Inflammatory macrophage treated with lipopolysaccharide for 4 hours (primary cell): ENCODE data around the gene ARFIP1.

Source experiments
- DNase-seq: peaks from one replicate; pipeline ENCODE4 v3.0.0-alpha.2; 2020

Gene ARFIP1

GRCh38 chr4:152900395-152900794 lies 120.6 kb downstream of the ARFIP1 start:
- DNase-seq, result no peak

- no peak for DNase-seq
Observed at GRCh38 chr4:152901205-152901604, 121.5 kb downstream of the ARFIP1 start.

GRCh38 chr4:152903658-152904057 lies 123.9 kb downstream of the ARFIP1 start:
- no peak for DNase-seq

GRCh38 chr4:152909901-152910300 lies 130.1 kb downstream of the ARFIP1 start:
- no peak for DNase-seq

GRCh38 chr4:152910521-152910920 lies 130.8 kb downstream of the ARFIP1 start:
- DNase-seq, result no peak

GRCh38 chr4:152917543-152918395 lies 138.0 kb downstream of the ARFIP1 start:
- no peak for DNase-seq

GRCh38 chr4:152919826-152920225 lies 140.1 kb downstream of the ARFIP1 start:
- DNase-seq, result no peak

GRCh38 chr4:152920768-152921167 lies 141.0 kb downstream of the ARFIP1 start:
- DNase-seq, result no peak

GRCh38 chr4:152921284-152921683 lies 141.5 kb downstream of the ARFIP1 start:
- no peak for DNase-seq

GRCh38 chr4:152925851-152926250 lies 146.1 kb downstream of the ARFIP1 start:
- DNase-seq, result no peak

GRCh38 chr4:152926959-152927358 lies 147.2 kb downstream of the ARFIP1 start:
- DNase-seq, result no peak

GRCh38 chr4:152927737-152928136 lies 148.0 kb downstream of the ARFIP1 start:
- peak; percentile 19 for DNase-seq

GRCh38 chr4:152928286-152928685 lies 148.5 kb downstream of the ARFIP1 start:
- no peak for DNase-seq

- no peak for DNase-seq
Observed at GRCh38 chr4:152929888-152930287, 150.1 kb downstream of the ARFIP1 start.

- DNase-seq, result no peak
Observed at GRCh38 chr4:152935143-152935542, 155.4 kb downstream of the ARFIP1 start.

GRCh38 chr4:152935631-152936445 lies 156.1 kb downstream of the ARFIP1 start, which contains the start of gene FHDC1:
FHDC1 (plus strand) TSS chr4:152936323; CDS start chr4:152943058, 6,735 bp downstream.
- DNase-seq, result no peak

- no peak for DNase-seq
Observed at GRCh38 chr4:152936446-152937335, 156.9 kb downstream of the ARFIP1 start.

GRCh38 chr4:152937336-152938236 lies 157.8 kb downstream of the ARFIP1 start:
- peak; percentile 8 for DNase-seq

- no peak for DNase-seq
Observed at GRCh38 chr4:152938237-152938947, 158.6 kb downstream of the ARFIP1 start.

- no peak for DNase-seq
Observed at GRCh38 chr4:152939621-152940020, 159.9 kb downstream of the ARFIP1 start.

GRCh38 chr4:152940461-152940860 lies 160.7 kb downstream of the ARFIP1 start:
- DNase-seq, result no peak
